Body of pancreas (tissue), 4 donors: ENCODE measurements around the gene NAGLU. TPM values are rescaled to one million over a fixed set of nuclear protein-coding genes. Genes with fewer than 3 reads are reported as not detected.

ENCODE experiments used
- microRNA-seq, 2 donors: library from miRNA; unstranded; fragments of <30 nt; microRNA quantifications; one replicate each; pipeline ENCODE4, GENCODE V29; 2016; ENCODE audit warnings: borderline number of aligned reads in 2 of 2, borderline replicate concordance in 2 of 2
- small RNA-seq: library from RNA; depleted of rRNA; stranded (forward); fragments of <200 nt; gene quantifications from one replicate; pipeline ENCODE3, GENCODE V24; 2016
- total RNA-seq, 2 donors: library from RNA; depleted of rRNA; stranded (reverse); fragments of >200 nt; gene quantifications; one replicate each; pipeline ENCODE4 v1.1.0, GENCODE V29; 2016

The NAGLU gene
- total RNA-seq, 2 donors from 2014 or later = 46.4 to 110 TPM

Small RNAs within 50 kb of the gene (microRNA-seq; reads per million reads assigned to microRNA genes)
- gene MIR5010 (2.7 to 7.0 reads per million in 2 donors), gene MIR548AT (0.47 to 0.90 reads per million in 2 donors)

Small RNAs within 50 kb of the gene (small RNA-seq; reads per million reads assigned to genes)
- not detected for gene MIR548AT

Other genes with a start within 250 kb of the NAGLU start
- gene STAT5A, start 247.7 kb upstream of the NAGLU start, total RNA-seq = 10 to 100 TPM; 25.2 to 52.1 TPM
- gene STAT3, start 147.8 kb upstream of the NAGLU start, total RNA-seq = 10 to 100 TPM; 79.4 to 99.5 TPM
- gene CAVIN1, start 113.0 kb upstream of the NAGLU start, total RNA-seq = 10 to 100 TPM; 63.3 to 75.8 TPM
- 10 to 100 TPM; 35.5 to 71.5 TPM for gene ATP6V0A1, start 77.4 kb upstream of the NAGLU start, total RNA-seq
- 1 to 10 TPM in 1 of 2 donors, under 1 TPM in 1; 0.78 to 9.2 TPM for gene HSD17B1, start 16.7 kb downstream of the NAGLU start, total RNA-seq
- gene COASY, start 25.9 kb downstream of the NAGLU start, total RNA-seq = 10 to 100 TPM; 24.1 to 60.6 TPM
- 10 to 100 TPM; 24.9 to 28.7 TPM for gene MLX, start 30.9 kb downstream of the NAGLU start, total RNA-seq
- gene PSMC3IP, start 41.5 kb downstream of the NAGLU start, total RNA-seq = 1 to 10 TPM in 1 of 2 donors, not detected in 1; 2.1 TPM
- 10 to 100 TPM; 36.9 to 42.0 TPM for gene RETREG3, start 73.1 kb downstream of the NAGLU start, total RNA-seq
- 10 to 100 TPM; 17.4 to 23.1 TPM for gene TUBG1, start 73.4 kb downstream of the NAGLU start, total RNA-seq
- gene TUBG2, start 123.0 kb downstream of the NAGLU start, total RNA-seq = 10 to 100 TPM; 64.1 to 80.4 TPM
- 100 to 1,000 TPM in 1 of 2 donors, 10 to 100 TPM in 1; 63.0 to 105 TPM for gene PLEKHH3, start 140.8 kb downstream of the NAGLU start, total RNA-seq
- under 1 TPM; 0.78 to 0.99 TPM for gene CCR10, start 145.6 kb downstream of the NAGLU start, total RNA-seq
- 1 to 10 TPM; 4.9 to 6.7 TPM for gene CNTNAP1, start 146.3 kb downstream of the NAGLU start, total RNA-seq
- 10 to 100 TPM; 19.1 to 28.5 TPM for gene EZH1, start 208.8 kb downstream of the NAGLU start, total RNA-seq
- gene RAMP2, start 225.0 kb downstream of the NAGLU start, total RNA-seq = 1 to 10 TPM; 3.1 to 7.6 TPM
- gene VPS25, start 237.2 kb downstream of the NAGLU start, total RNA-seq = 10 to 100 TPM; 17.8 to 23.9 TPM
- gene WNK4, start 244.4 kb downstream of the NAGLU start, total RNA-seq = under 1 TPM in 1 of 2 donors, not detected in 1; 0.26 TPM